HG02840 (cell line): ENCODE measurements around the gene NUDT15.
"Not testable (repeated sequence)": the region's sequence is repeated elsewhere in the genome, so short reads cannot be mapped to it uniquely, and the experiment has no call there.

Experiments used
- ATAC-seq: cut with Tn5 transposase; IDR thresholded peaks from one replicate; pipeline ENCODE4 v1.9.1; 2021; ENCODE audit warnings: mild to moderate bottlenecking, moderate library complexity, moderate number of reproducible peaks; ENCODE audit not compliant: unreplicated experiment, low FRiP score

The NUDT15 gene

DNA sequence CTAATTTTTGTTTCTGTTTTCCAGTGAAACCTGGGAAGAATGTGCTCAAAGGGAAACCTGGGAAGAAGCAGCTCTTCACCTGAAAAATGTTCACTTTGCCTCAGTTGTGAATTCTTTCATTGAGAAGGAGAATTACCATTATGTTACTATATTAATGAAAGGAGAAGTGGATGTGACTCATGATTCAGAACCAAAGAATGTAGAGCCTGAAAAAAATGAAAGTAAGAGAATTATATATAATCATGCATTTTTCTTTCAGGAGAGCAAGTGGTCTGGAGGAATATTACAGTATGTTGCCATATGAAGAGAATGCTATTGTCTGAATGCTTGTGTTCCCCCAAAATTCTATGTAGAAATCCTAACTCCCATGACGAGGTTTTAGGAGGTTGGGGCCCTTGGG lies 3.4 kb downstream of the NUDT15 start:
- ATAC-seq = no peak

DNA sequence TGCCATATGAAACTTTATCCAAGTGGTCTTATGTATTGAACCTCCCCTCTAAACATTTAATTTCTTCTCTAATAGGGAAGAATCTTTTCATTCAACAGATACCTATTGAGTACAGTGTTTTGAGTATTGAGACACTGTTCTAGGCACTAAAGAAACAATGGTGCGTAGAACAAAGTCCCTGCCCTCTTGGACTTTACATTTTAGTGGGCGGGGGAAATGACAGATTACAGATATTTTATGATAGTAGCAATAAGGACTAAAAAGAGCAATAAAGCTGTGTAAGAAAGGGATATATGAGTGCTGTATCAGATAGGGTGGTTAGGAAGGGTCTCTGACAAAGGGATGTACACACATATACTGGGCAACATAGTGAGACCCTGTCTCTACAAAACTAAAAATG lies 5.4 kb downstream of the NUDT15 start:
- no peak for ATAC-seq

DNA sequence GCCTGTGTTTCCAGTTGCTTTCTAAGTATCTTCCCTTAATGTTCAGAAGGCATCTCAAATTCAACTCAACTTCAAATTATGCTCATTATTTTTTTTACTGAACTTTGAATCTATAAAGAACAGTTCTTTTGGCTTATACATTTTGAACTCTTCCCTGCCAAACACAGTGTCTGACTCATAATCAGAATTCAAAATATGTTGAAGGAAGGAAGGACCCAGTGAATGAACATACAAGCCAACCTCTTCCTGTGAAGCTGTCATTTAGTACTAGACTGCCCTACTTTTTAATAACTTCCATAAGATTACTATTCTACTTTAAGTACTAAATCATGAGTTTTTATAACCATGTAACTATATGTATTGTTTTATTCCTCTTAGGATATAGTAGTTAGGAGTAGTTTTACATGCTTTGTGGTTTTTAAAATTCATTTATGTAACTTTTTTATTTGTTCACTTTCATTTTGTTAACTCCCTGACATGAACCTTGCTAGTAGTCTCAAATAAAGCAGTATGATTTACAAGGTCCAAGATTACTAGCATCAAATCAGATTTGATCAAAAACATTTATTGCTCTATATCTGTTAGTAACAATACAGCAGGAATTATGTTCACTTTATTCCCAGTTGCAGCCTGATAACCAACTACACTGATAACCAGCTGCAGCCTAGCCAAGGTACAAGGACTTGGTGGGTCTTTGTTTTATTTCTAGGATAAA lies 6.4 kb downstream of the NUDT15 start:
- no peak for ATAC-seq

DNA sequence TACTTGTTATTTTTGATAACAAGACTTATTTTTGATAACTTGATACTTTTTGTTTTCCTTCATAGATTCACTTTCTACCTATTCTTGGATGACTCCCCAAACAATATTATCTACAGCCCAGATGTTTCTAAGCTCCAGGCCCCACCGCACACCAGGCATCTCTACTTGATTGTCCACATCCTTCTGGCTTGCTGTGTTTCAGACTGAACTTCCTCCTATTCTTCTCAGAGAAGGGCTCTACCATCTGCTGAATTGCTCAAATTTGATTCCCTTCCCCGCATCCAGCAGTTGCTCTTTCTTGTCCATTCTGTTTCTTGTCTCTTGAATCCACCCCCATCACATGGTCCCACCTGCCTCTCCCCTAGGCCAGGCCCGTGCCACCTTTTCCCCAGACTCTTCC lies 13.0 kb downstream of the NUDT15 start:
- ATAC-seq = no peak

DNA sequence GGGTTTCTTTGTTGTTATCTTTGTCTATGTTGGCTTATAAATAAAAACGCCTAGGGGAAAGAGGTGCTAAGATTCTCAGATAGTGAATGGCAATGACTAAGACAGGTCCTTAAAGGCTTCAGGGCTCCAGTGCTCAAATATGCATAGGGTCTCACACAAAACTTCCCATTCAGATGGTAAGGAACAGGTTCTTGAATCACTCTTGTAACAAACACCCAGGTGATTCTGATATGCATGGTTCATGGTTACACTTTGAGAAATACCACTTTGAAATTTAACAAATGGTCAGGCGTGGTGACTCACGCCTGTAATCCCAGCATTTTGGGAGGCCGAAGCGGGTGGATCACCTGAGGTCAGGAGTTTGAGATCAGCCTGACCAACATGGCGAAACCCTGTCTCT lies 17.1 kb downstream of the NUDT15 start:
- no peak for ATAC-seq

DNA sequence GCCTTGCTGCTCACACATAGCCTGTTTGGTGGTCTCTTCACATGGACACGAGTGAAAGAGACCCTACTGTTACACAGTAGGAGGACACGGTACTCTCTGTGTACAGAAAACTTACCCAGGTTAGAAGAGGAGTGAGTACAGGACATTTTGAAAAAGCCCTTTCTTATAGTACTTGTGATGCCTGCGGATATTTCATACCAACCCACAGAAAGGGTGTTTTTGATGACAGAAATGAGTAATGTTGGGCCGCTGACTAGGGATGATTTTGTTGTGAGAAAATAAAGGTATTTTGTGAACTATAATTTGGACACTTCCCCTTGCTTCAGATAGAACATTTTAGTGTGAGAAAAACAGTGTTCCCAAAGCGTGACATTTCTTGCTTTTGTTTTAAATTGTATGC lies 18.2 kb downstream of the NUDT15 start:
- ATAC-seq = no peak

DNA sequence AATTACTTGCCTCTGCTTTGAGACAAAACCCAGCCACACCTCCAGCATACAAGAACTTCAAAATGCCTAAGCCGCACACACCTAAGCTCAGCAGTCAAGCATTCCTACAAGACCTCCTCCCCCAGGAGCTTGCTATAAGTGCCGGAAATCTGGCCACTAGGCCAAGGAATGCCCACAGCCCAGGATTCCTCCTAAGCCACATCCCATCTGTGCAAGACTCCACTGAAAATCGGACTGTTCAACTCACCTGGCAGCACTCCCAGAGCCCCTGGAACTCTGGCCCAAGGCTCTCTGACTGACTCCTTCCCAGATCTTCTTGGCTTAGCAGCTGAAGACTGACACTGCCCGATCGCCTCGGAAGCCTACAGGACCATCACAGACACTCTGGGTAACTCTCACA lies 21.0 kb downstream of the NUDT15 start:
- ATAC-seq = not testable (repeated sequence)

DNA sequence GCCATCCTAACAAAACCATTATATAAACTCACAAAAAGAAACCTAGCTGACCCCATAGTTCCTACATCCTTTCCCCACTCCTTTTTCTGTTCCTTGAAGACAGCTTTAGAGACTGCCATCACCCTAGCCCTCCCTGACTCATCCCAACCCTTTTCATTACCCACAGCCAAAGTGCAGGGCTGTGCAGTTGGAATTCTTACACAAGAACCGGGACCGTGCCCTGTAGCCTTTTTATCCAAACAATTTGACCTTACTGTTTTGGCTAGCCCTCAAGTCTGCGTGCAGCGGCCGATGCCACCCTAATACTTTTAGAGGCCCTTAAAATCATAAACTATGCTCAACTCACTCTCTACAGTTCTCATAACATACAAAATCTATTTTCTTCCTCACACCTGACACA lies 22.4 kb downstream of the NUDT15 start:
- not testable (repeated sequence) for ATAC-seq

DNA sequence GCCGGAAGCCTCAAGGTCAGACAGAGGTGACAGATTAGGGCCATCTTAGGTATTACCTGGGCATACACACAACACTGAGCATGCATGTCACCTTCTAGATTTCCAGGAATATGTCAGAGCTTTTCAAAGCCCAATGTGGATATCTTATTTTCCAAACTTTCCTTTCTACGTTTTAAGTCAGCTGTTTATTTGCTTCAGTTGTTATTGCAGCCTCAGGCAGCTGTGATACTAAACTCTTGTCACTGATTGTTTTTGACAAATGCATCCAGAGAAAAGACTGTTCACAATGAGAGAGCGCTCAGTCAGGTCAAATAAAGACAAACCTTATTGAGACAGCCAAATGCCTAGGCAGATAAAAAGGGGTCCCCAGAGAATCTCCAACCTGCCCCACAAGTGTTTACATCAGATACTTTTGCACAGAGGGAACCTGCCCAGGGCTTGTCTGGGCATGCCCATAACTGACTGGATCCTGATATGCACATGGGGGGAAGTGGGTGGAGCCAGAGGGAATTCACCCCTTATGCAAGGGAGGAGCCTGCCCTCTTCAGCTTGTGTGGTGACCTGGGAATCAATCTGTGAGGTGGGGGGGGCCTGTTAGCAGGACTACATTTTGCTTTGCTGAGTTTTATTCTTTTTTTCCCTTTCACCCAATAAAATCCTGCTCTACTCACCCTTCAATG lies 28.9 kb downstream of the NUDT15 start:
- ATAC-seq = no peak

DNA sequence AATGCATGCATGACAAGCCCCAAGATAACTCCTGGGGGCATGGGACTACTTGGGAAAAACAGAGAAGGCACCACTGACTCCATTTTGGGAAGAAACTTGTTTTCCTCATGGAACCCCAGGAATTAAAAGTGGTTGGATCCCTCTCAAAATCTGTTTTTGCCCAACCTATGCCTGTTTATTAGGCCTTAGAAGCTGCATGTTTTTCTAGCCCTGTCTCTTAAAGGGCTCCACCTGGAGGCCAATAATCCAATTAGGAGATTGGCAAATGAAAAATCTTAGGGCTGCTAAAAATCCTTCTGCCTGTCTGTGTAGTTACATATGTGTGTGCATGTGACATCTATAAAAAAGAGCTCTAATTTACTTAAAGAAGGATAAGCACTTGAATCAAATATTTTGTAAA lies 30.5 kb downstream of the NUDT15 start:
- no peak for ATAC-seq

DNA sequence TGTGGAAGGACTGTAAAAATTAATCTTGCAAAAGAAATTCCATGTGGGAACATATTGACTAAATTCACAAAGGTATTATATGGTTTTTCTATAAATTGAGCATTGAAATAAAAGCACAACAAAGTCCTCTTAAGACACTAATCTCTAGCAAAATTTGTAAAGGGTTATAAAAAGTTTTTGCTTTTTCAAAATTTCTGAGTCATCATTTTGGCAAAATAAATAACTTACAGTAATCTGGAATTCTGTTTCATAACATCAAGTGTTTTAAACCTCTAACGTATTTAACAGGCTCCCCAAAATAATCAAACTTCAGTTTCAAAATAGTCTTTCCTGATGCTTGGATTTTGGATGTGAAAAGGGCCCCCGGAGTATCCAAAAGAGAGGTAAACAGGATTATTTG lies 31.4 kb downstream of the NUDT15 start:
- ATAC-seq = no peak

DNA sequence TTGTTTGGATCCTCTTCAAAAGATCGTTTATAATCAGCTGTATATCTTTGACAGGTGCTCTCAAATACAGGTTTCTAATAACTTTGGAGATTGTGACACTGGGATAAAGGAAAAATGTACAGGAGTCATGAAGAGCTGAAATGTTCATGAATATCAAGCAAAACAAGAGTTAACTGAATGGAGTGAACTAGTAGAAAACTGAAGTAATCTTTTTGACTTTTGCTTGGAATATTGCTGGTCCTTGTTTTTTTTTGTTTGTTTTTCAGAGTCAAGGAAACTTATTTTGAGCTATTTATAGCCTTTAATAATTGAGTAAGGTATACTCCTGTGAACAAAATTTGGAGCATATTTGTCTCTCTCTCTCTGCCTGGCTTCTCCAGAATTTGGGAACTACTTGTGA lies 32.0 kb downstream of the NUDT15 start:
- ATAC-seq = no peak

DNA sequence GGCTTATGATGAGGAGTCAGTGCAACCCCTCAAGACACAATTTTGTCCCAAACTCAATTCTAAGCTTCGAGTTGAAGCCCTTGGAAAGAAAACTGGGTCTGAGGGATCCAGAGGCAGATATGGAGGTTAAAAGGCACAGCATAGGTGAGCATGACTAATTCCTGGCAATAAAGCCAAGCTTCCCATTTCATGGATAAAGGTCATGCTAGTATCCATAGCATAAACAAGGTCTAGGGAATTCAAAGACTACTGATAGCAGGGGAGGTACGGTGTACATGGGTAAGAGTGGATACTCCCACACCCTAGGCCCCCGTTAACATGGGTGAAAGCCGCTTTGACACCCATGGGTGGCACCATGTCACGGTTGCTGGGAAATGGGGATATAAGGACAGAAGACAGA lies 33.4 kb downstream of the NUDT15 start:
- ATAC-seq = no peak

DNA sequence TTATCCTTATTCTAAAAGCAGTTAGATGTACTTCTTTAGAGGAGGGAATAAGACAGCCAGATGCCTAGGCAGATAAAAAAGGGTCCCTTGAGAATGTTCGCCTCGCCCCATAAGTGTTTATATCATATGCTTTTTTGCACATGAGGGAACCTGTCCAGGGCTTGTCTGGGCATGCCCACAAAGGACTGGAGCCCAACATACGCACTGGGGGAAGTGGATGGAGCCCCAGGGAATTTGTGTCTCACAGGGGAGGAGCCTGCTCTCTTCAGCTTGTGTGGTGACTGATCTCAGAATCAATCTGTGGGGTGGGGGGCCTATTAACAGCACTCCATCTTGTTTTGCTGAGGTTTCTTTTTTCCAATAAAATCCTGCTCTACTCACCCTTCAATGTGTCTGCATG lies 34.8 kb downstream of the NUDT15 start:
- no peak for ATAC-seq

DNA sequence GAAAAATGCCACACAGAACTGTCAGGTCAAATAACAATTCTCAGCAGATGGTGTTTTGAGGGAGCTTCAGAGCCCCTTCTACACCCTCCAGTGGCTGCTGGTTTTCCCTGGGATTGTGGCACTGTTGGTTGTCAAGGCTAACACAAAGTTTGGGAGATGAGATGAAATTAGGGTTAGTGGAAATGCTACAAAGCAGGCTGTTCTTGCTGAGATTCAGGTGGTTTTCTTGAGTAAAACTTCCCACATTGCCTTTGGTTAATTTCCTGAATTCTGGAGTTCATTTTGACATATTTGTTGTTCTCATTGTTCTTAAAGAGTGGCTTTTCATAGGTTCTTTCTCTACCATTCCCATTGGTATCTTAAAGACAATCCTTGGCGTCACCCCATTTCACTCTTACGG lies 35.3 kb downstream of the NUDT15 start:
- ATAC-seq = no peak

DNA sequence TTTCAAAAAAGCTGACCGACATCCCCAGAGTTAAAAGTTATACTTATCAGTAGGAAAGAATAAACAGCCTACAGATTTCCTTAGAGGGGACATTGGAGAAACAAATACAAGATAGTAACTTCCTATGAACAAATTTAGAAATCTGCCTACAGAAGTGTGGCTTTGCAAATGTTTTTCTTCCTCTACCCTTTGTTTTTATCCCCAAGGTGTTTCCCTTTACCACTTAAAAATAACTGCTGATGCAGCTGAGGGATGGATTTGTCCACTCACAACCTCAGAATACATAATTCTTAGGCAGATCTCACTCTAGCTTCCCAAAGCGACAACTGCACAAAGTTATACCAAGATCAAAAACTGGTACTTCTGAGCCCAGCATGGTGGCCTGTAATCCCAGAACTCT lies 36.5 kb downstream of the NUDT15 start:
- ATAC-seq = no peak

DNA sequence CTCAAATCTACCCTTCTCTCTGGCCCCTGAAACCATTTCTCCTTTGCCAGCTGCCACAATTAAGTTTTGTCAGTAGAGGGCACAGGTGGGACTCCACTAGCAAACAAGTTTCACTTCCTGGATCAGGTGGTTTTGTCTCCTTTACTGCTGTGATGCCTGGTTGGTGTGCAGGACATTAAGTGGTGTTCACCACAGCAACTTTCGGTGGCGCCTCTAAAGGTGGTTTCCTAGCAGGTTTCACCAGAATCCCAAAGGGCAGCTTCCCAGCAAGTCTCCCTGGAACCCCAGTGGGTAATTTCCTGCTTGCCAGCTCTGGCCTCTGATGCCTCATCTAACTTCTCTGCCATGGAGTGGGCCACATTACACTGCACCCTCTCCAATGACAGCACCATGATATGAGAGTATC lies 40.7 kb downstream of the NUDT15 start:
- ATAC-seq = peak; percentile 92

DNA sequence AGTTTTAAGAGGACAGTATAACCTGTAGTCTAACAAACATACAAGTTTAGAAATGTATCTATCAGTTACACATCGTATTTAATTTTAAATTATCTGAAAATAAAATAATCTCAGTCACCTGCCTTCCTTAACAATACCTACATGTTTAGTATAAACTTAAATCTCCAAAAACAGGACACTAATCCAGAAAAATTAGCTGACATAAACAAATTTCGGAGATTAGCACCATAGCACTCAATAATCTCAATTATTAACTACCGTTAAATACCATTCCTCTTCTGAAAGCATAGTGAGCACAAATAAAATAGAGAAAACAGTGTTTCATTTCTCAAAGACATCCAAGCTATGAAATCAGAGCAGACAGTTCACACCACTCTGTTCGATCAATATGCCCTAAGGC lies 44.2 kb downstream of the NUDT15 start:
- no peak for ATAC-seq

DNA sequence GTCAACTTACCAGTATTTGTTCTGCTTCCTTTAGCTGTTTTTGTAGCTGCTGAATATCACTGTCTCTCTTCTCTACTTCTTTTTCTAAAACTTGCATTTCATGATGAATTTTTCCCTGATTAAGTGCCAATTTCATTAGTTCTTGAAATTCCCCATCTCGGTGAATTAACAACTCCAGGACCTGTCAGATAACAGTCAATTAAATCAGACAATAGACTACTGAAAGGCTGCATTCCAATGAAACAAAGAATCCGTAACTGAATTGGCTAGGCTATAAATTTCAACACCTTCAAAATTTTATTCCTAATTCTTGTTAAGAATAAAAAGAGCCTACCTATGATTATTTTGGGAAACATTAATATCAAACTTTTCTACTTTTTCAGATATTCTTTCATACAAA lies 48.7 kb downstream of the NUDT15 start:
- no peak for ATAC-seq

DNA sequence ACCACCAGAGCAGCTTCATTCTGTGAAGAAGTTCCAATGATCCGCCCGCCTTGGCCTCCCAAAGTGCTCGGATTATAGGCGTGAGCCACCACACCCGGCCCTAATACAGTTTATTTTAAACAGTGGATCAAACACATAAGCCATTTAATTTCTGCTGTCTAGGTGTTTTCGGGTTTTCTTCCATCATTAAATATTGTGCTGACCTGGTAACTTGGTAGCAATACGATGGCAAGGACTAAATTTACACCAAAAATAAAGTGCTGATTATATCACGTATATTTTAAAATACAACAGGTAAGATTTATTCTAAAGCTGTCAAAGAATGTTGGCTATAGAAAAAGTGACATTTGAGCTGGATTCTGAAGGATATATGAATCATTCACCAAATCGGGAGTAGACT lies 56.1 kb downstream of the NUDT15 start:
- no peak for ATAC-seq

DNA sequence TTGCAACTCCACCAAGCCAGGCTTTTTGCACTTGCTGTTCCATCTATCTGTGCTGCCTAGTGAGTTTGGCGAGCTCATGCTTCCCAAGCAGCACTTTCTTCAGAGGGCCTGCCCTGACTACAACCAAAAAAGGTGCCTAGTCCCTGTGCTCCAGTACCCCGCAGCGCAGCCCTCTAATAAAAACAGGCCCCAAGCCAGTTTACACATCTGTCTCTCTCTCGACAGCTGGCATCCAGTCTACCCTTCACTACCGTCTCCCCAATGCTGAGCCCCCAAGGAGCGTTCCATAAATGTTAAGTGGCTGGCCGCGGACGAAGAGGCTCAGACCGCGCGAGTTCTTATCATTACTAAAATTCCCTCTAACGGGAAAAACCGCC lies 56.9 kb downstream of the NUDT15 start:
- peak; percentile 18 for ATAC-seq

DNA sequence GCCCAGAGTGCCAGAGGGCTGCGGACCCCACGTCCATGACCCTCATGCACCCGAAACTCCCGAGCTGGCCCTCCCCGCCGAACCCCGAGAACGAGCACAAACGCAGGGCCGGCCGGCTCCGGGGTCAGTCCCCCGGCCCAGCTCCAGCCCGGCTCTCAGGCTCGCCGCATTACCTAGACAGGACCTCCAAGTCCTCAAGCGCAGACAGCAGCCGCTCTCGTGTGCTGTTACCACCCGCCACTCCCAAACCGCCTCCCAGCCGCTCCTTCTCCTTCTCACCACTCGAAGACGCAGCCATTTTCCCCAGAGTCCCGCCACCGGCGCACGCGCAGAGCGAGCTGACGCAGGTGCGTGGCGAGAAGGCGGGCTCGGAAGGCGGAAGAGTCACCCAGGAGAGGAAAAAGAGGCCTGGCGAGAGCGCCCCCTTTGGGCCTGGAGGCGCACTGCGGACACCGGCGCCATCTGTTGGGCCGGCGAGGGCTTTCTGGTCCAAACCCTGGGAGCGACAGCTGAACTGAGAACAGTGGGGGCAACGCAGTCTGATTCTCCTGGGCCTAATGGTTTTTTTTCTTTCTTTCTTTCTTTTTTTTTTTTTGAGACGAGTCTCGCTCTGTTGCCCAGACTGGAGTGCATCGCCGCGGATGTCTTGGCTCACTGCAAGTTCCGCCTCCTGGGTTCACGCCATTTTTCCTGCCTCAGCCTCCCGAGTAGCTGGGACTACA lies 57.4 kb downstream of the NUDT15 start, which contains the start of gene MED4:
Gene MED4, minus strand, starts transcription at position 324 of the 722 bp plus-strand sequence. Its CDS starts 26 bp downstream, at position 298.
- peak; percentile 91 for ATAC-seq
